NCI-H146 treated with DMSO at 0.1 percent for 48 hours (cell line): Measurements from ENCODE around the gene LAMA5.
"Not testable (repeated sequence)": the region's sequence is repeated elsewhere in the genome, so short reads cannot be mapped to it uniquely, and the experiment has no call there.

Experiments used
- DNase-seq: peaks from one replicate; lab custom pipeline; 2025; ENCODE audit not compliant: unreplicated experiment; lab: John Stamatoyannopoulos, UW

LAMA5 gene

DNA sequence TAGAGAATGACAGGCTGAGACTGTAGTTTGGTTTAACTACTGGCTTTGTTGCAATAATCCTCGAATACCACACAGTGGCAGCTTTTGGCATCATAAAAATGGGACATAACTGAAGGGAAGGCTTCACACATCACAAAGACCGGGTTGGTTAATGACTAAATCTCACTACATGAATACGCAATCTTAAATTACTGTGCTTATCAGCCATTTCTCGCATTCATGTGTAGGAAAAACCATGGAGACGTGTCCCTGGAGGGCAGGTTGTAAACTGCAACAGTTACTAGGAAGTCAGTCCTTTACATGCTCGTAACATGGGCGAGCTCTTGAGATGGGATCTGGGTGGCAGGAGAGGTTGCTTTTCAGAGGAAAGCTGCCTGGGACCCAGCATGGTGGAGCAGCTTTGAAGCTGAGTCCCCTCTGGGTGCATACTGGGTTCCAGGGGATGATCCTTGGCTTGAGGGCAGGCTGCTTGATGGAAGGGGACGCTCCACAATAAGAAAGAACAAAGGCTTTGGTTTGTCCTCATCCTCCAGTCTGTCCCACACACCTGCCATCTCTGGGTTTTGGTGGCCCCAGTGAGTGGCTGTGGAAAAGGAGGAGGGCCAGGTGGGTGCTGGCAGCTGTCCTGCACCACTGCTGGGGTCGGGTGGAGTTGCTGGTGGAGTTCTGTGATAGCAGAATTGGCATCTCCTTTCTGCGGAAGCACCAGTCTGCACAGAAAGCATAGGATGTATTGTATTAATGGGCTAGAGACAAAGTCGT lies 21.9 kb upstream of the LAMA5 start:
- no peak for DNase-seq

DNA sequence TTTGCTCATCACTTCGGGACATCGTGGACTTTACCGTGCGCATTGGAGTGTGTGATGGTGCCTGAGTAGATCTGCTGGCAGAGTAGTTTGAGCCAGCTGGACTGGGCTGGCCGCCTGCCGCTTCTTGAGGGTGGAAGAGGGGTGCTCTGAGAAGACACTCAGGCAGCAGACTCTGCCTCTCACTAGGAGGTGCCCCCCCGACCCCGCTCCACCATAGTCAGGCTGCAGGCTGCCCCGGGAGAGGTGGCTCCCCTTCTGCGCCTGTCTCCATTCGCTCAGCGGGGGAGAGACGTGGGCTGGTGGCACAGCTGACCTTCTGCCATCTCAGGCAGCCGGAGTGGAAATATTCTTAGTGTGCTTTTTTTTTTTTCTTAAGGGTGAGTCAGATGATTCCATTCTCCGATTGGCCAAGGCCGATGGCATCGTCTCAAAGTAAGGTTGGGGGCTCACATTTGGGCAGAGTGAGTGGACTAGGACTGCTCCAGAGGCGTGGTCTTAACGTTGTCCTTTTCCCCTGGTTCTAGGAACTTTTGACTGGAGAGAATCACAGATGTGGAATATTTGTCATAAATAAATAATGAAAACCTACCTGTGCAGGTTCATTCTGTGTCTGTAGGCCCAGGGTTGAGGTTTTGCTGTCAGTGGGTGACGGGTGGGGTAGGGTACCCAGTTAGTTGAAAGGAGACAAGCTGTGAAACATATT lies 21.0 kb upstream of the LAMA5 start:
- DNase-seq: no peak

DNA sequence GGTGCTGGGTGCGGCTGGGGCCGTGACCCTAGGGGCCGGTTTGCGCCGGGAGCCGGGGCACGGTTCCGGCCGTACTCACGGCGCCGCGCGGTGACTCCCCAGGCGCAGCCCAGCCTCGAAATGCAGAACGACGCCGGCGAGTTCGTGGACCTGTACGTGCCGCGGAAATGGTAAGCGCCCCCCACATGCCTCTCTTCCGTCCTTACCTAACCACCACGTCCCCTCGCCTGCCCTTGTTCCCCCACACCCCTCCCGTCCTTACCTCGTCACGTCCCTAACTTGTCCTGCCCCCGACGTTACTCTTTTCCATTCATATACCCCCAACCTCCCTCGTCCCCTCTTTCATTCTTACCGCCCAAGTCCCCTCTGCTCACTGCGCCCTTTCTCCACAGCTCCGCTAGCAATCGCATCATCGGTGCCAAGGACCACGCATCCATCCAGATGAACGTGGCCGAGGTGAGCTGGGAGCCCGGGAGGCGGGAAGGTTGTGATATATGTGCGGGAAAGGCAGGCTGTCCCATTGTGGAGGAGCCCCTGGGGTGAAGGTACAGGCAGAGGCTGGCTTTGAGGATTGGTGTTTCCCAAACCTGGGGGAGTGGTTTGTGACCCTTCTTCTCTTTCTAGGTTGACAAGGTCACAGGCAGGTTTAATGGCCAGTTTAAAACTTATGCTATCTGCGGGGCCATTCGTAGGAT lies 20.3 kb upstream of the LAMA5 start:
- DNase-seq: no peak

DNA sequence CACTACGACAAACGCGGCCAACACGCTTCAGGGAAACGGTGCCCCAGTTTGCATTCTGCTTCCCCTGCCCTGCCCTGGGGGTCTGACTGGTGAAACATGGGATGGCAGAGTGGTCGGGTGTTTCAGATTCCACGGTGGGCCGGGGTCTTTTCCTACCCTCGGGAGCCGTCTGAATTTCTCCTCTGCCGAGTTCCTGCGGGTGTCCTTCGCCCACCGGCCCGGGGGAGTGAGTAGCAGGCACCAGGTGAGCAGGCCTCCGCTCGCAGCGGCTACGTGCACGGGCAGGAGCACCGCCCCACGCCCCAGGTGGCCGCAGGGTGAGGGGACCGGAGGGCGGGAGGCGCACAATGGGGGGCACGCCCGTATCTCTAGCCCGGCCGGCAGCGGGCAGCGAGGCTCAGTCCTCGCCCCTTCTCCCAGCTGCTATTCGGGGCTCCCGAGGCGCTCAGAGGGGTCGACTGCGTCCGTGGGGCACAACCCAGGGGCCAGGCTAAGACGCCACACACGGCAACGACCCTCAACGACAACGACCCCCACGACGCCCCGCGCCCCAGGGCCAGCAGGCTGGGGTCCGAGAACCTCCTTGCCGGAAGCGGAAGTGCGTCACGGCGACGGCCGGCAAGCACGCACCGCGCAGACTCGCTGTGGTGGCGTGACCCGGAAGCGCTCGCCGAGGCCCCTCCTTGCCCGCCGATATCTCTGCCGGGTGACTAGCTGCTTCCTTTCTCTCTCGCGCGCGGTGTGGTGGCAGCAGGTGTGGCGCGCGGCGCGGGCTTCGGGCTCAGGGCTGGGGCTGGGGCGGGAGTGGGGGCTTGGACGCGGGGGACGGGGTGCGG lies 19.5 kb upstream of the LAMA5 start, which contains the start of gene RPS21:
RPS21 (plus strand) TSS at position 721 of the 836 bp plus-strand sequence. CDS start 236 bp downstream, outside the sequence.
- peak; percentile 81 for DNase-seq

DNA sequence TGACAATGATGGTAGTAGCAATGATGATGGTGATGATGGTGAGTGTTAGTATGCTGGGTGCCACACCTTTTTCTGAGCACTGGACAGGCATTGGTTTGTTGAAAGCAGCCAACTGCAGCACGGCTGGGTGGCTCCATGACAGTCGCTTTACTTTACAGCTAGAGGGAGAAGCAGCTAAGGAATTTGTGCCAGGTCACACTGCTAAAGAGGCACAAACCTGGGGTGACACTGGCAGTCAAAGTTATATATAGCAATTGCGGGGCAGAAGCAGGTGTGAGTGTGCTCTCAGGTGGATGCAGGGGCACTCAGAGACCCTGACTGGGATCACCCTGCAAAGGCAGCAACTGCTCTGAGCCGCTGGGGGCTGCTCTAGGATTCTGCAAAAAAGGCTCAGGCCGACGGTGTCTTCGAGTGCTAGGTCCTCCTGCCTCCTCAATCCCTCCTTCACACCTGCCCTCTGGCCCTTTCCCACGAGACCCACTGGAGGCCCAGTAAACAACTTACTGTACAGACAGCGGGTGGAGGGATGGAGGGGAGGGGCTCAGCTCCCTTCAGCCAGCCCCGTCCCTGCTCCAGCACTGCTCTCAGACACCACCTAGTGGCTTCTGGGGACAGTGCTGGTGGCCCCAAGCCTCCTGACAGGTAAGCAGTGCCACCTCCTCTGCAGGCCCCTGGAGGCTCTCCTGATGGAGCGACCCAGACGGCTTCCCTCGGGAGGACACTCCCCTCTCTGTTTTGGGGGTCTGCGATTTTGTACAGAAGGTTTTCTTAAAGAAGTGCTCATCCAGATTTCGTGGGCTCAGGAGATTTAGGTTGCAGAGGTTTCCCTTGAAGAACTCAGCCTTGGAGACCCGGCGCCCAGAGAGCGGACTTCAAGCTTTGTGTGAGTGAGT lies 15.4 kb upstream of the LAMA5 start:
- DNase-seq: peak; percentile 76

DNA sequence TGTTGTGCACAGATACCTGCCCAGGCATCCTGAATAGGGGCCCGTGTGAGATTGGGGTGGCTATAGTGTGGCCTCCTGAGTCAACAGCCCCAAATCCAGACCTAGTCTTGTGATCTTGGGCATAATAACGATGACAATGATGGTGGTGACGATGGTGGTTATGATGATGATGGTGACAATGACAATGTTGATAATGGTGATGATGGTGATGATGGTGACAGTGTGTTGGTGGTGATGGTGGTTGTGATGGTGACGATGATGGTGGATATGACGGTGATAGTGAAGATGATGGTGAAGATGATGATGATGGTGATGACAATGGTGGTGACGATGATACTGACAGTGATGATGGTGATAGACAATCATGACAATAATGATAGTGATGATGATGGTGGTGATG lies 14.7 kb upstream of the LAMA5 start:
- DNase-seq: no peak

DNA sequence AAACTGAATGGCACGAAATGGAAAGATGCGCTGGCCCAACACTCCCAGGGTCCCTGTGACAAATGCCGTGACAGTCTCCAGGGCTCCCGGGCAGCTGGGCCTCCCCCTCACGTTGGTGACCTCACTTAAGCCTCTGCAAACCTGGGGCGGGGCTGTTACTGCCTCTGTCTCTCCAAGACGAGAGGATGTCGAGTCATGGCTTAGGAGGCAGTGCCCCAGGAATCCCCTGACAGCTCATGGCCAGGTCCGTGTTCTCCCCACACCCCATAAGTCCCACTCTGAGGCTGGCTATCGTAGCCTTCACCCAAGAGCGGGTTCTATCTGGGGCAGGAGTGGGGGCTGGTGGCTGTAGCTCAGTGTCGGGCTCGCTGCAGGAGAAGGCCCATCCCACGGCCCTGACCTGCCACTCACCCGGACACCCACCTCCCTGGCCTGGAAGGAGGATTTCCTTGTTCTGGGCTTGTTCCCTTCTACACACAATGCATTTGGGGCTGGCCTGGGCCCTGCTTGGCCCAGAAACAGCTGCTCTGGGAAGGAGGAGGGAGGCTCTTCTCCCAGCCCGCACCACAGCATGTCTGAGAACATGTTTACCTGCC lies 14.2 kb upstream of the LAMA5 start:
- DNase-seq: no peak

DNA sequence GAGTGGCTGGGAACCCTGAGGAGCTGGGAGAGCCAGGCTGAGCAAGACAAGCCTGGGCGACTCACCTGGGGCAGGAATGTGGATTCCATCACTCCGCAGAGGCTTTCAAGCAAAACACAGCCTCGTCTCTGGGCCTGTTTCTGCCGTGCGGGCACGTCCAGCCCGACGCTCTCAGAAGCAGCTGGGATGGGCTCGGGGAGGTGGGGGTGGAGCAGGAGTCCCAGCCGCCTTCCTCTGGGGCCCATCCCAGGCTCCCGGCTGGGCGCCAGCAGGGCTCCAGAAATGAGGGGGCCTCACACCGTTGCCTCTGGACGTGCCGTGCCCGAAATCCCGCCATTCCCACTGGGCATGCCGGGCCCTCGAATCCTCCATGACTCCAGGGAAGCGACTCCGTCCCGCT lies 11.1 kb upstream of the LAMA5 start:
- no peak for DNase-seq

DNA sequence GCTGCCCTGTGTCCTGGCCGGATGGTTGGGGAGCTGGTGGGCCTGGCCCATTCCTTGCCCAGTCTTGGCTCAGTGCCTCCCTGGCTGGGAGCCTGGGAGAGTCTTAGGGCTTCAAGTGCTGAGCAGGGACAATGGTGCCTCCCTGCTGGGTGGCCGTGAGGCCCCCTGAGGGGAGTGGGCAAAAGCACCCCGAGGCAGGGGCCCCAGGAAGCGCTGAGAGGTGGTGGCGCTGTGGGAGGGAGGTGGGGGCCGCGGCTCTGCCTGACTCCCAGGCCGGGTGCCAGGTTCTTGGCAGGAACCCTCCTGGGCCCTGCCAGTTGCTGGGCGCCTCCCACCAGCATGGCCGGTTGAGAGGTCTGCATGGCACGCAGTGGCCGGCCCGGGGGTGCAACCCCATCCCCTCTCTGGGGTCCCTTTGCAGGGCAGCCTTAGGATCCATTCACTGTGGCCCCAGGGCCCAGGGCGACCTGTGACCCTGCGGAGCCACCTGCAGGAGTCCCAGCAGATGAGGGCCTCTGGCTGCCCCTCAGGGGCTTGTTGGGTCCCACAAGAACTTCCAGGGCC lies 10.6 kb upstream of the LAMA5 start:
- DNase-seq: no peak

DNA sequence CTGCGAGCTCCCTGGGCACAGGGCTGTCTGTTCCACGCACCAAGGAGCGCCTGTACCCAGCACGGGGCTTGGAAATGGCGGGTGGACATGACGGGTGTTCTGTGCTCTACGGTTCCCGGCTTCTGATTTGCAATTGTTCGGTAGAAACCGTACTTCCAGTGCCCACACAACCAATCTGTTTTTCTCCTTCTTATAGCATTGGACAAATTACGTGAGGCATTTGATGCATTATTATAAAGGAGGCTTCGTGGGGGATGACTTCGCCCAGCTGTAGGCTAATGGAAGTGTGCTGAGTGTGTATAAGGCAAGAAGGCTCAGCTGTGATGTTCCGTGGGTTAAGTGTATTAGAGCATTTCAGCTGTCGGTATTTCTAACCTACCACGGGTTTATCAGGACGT lies 10.0 kb upstream of the LAMA5 start:
- no peak for DNase-seq

DNA sequence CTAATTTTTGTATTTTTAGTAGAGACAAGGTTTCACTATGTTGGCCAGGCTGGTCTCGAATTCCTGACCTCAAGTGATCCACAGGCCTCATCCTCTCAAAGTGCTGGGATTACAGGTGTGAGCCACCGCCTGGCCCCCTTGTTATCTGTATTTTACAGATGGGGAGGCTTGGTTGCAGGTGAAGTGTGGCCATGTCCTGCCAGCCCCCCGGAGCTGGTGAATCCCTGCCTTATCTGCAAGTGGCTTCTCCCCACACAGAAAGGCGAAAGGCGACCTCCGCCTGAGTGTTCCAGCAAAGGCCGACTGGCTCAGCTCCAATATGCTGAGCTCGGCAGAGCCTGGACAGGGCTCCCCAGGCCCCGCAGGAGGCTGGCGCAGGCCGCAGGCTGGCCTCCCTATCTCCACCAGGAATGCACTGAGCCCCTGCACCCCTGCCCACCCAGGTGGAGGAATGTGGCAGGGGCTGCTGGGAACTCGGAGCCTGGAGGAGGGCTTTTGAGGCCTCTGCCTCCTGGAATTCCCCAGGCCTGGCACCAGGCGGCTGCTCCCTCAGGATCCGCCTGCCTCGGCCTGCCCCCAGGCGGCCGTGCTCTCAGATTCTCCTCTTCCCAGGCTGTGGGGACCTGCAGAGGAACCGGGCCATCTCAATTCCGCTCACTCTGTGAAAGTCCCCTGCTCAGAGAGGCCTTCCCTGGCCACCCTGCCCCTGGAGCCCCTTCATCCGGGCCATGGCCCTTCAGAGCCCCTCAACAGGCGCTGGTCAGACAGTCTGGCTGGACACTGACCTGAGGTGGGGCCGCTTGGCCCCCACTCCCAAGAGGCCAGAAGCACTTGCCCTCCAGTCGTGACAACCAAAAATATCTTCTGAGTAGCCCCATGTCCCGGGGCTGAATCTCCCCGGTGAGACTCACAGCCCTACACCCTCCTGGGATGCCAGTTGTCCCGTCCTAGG lies 9.3 kb upstream of the LAMA5 start:
- no peak for DNase-seq

DNA sequence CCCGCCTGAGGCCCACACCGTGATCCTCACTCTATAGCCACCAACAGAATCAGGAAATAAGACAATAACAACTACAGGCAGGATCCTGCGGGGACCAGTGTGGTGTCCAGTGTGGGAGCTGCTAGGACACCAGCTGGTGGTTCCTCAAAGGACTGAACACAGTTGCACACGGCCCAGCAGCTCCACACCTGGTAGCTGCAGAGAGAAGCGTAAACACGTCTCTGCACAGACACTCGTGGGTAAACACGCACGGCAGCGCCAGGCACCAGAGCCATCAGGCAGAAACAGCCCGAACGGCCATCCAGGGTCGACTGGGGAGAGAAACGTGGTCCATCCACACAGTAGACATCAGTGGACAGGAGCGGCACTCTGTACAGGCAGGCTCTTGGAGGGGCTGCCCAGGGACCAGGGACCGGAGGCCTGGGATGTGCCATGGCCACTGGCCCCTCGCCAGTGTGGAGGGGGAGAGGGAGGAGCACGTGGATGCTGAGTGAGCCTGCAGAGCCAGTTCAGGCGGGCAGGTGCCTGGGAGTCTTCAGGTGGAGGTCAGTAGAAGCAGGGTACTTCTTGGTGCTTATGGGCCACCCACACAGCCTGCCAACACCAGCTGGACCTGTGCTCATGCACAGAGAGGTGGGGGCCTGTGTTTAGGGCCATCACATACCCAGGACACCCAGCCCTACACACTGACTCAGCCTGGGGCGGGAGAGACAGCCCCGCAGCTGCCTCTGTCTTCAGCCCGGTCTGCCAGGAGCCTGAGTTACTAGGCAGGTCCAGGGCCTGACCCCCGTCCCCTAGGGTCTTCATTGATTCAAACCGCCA lies 7.4 kb upstream of the LAMA5 start:
- no peak for DNase-seq

DNA sequence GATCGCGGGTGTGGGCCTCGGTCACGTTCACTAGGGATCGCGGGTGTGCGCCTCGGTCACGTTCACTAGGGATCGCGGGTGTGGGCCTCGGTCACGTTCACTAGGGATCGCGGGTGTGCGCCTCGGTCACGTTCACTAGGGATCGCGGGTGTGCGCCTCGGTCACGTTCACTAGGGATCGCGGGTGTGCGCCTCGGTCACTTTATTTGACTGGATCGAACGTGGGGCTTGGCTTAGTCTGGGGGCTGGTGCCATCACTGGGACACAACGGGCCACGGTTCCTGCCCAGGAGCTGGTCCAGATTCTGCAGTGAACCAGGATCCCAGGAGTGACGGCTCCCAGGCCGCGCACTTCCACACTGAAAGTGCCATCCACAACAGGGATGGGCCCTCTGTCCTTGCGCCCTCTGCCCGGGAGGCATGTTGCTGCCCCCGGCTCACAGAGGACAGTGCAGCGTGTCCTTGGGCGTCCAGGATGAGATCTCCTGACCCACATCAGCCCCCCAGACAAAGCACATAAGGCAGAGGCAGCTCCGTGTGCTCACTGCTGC lies 6.6 kb upstream of the LAMA5 start:
- not testable (repeated sequence) for DNase-seq

DNA sequence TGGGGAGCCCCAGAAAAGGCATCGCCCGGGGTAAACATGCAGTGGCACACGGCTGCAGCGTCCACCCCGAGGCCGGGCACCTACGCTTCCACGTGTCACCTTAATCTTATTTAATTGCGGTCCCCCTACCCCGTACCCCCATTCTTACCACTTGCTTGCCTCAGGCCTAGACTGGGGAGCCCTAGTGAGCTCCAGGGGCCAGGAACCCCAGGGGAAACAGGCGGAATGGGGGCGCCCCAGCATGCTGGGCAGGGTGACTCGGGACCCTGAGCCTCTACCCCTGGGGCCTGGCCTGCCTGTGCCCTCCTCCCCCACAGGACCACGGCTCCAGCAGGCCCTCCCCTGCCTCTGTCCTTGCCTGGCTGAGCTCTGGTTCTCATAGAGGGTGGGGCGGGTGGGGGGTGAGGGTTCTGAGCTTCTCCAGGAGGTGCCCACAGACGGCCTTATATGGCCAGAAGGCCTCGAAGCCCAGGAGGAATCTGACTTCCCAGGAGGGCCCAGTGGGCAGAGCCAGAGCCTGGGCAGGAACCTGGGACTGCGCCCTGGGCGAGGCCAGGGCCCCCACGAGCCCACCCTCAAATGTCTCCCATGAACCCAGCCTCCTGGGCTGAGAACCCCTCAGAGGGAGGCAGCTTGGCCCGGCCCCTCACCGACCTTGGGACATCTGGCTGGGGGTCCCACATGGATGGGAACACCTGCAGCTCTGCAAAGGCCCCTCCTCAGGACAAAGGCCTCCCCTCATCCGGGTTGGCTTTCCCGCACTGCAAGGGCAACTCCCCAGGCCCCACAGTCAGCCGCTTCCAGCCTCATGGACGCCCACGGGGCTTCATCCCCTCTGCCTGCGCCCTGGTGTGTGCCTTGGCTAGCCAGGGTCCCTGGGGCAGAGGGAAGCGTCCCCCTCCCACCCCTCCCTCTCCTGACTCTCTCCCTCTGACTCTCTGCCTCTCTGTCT lies 5.2 kb upstream of the LAMA5 start:
- DNase-seq: no peak

DNA sequence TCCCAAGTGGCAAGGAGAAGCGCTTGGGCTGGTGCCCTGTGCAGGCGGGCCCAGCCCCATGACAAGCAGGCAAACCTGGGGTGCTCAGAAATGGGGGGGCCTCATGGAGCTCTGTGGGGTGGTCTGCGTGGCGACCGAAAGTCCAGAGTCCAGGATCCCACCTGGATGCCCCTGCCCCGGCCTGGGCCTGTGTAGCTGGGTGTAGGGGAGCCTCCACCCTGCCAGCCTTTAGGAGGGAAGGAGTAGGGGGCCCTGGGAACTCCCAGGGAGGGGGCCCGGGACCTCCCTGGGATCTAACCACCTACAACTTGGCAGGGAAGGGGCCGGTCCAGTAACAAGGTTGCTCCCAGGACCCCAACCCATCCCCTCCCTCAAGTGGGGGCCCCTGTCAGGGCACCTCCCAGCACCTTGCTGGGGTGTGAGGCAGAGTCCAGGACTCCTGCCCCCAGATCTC lies 4.5 kb upstream of the LAMA5 start:
- no peak for DNase-seq
